NAMALWA (cell line): ENCODE measurements around the gene C8B.

Source experiments
- DNase-seq: peaks from one replicate; pipeline ENCODE4 v3.0.0-alpha.2; 2015; ENCODE audit warnings: low spot score

Gene C8B

DNA sequence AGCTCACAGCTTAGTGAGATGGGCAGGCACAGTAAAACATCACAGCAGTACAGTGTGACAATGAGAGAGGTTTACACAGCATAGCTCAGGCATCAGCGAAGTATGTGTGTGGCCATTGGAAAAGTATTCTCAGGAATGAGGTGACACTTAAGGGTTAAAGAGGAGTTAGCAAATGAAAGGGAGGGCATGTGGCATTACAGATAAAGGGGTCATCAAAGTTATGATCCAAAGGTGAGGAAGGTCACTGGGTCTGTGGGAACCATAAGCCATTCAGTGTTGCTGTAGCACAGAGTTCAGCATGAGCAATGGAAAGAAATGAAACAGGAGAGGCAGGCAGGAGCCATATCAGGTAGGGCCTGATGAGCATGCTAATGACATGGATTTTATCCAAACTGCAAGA lies 4.5 kb upstream of the C8B start:
- no peak for DNase-seq

DNA sequence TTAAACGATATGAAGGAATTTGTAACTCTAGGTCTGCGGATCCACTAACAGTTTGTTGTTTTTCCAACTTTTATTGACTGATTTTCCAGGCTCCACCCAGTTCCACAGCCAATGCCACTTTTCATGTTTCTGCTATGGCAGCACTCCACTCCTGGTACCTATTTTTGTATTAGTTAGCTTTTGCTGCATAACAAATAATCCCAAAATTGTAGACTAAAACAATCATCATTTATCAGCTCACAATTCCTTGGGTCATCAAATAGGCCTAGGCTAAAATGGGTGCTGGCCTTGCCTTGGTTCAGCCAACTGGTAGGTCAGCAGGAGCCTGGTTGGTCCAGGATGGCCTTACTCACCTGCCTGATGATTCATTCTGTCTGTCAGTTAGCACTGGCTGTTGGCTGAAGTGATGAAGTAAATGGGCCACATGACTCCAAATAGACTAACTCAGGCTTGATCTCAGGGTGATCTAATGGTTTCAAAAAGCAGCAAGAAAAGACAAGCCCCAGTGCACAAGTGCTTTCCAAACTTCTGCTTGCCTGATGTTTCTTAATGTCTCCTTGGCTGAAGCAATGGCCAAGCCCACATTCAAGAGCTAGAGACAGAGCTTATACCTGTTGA lies 3.2 kb upstream of the C8B start:
- DNase-seq, result no peak

DNA sequence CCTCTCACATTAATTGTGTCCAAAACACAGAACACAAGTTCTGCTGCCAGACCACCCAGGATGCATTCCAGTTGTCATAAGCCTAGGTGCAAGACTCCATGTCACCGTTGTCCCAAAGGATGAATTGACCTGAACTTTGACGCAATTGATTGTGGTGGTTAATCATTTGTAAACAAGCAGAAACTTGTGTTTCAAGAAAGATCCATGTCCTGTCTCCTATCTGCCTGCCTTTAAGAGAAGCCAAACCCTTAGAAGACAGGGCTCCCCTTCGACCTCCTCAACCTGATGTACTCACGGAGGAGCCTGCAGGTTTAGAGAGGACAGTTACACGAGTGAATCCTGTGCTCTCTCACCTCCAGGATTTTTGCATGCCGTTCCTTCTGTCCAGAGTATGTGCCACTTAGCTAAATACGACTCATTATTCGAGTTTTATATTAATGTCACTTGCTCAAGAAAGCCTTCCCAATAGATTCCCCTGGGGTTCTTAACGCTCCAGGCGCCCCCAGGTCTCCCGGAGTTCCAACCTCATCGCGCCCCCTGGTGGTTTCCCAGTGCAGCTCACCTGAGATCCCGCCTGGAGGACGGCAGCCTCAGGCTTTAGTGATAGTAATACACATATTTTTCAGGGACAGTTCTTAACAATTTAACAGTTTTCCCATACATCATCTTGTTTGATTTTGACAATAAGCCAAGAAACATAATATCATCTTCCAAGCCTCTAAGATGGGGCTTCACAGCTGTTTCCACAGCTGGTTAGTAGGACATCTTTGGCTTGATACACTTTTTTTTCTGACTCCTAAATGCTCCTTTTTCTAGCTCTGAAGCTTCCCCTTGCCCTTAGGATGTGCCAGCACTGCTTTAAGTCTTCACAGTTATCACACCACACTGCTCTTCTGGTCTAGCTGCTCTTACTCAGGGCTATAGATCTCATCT lies 2.4 kb upstream of the C8B start:
- DNase-seq, result peak; percentile 4

DNA sequence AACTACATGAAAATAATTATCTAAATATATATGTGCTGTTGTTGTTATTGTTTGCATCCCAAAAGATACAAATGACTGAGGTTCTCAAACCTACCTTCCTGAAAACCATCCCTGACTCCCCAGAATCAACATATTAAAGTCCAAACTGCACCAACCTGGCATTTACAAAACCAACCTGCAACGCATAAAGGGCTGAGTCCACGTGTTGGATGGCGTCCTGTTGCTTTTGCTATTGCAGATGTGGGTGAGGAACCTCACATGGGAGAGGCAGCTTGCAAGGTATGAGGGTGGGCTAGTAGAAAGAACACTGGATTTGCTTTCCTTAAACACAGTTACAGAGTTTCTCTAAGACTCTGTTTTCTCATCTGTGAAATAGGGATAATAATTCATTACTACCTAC lies 1.5 kb upstream of the C8B start:
- DNase-seq, result no peak

DNA sequence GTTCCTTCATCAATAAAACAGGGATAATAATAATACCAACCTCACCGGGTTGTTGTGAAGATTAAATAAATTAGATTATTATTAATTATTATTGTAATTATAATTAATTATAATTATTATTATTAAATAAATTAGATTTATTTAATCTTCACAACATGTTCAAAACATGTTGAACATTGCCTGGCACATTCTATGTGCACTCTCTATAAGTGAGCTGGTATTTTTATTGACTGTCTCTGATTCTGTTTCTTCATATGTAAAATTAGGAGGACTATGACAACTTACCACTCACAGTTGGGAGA lies 834 bp upstream of the C8B start:
- no peak for DNase-seq

DNA sequence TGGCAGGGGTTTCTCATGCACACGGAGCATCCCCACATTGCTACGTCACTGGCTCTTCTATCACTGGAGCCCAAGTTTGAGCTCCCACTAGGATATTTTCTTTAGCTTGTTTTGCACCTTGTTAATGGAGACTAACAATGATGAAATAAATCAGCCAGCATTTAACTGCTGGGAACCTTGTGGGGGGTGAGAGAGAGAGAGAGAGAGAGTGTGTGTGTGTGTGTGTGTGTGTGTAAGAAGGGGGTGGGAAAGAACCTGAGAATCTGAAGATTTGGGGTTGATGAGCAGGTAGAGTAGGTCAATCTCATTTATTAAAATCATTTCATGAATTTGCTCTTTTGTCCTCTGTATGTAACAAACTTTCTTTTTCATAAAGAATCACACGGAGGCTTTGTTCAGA lies 624 bp downstream of the C8B start:
- DNase-seq, result no peak

DNA sequence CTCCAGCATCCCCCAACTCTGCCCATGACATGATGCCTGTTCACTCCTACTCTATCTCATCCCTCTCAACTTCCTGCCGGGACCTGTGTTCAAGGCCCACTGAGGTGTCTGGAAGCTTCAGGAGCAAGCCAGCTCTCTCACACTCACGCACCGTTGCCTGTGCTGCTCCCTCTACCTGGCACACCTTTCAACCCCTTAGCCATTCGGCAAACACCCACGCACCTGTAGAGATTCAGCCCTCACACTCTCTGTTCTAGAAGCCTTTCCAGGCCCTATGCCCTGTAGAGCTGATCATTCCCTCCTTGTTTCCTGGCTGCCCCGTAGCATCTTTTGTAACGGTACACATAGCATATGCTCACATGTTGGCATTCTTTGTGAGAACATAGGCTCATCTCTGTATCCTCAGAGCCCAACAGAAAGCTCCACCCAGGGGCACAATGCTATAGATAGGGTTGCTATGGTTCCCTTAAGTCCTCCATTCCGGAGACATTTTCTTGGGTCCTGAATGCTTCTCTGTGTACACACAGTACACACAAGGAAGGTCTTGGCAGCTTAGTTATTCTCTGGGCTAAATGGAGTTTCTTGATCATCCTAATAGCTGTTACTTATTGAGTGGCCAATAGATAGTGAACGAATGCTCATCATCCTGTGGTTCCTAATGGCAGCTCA lies 1.3 kb downstream of the C8B start:
- DNase-seq, result no peak

DNA sequence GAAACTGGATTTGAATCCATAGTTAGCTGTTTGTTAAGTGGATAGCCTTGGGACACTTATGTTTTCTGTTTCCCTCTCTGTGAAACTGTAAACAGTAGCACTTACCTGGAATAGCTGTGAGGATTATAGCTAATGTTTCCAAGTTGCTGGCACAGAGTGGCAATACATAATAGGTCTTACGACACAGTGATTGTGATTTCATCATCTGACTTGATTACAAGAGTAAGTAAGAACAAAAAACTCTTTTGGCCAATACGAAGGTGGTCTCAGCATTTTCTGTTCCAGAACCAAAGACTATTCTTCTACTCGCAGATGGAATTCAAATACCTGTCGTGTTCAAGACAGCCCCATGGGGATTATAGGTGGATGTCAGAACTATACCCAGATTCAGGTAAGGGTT lies 2.1 kb downstream of the C8B start:
- DNase-seq, result no peak

DNA sequence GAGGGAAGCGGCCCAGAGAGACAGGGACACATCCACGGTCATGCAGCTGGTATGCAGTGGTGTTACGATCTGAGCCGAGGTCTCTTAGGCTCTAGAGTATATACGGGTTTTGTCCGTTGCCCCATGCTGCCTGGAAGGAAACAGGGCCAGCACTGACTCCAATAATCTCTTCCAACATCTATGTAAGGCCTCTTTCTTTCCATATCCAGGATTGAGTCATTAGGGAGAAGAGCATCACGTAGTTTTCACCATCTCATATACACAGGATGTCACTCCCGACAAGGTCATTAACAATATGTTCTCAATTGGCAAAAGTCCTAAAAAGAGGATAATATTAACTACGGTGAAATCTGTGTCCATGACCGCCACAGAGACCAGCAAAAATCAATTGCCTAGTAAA lies 4.4 kb downstream of the C8B start:
- DNase-seq, result no peak

DNA sequence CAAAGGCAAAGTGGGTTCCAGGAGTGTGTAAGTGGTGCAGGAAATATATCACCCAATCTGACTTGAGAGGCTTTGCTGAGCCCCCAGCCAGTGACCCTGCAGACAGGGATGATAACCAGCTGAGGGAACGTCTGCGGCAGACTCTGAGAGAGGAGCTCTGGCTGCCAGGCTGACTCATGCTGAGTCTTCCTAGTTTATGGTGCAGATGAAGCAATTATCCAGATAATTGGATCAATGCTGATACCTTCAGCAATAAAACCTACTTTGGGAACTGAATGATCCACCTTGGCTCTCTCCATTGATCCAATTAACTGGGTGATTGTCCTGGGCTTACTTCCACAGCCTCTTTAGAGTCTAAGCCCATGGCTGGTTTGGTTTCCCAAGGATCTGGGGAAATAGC lies 7.3 kb downstream of the C8B start:
- DNase-seq, result no peak

DNA sequence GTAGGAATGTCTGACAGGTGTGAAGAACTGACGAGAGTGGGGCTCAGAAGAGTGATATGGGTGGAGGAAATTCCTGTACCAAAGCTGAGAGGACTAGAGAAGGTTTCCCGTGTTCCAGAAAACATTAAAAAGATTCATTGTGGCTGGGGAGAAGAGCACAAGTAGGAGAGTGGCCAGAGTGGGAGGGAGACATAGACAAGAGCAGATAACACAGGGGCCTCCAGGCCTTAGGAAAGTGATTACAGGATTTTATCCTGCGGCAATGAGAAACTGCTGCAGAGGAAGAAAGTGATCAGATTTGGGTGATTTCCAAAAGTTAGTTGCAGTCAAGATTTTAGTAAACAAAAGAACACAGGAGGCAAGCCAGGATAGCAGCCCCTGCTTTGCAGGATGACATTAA lies 7.9 kb downstream of the C8B start:
- DNase-seq, result no peak

DNA sequence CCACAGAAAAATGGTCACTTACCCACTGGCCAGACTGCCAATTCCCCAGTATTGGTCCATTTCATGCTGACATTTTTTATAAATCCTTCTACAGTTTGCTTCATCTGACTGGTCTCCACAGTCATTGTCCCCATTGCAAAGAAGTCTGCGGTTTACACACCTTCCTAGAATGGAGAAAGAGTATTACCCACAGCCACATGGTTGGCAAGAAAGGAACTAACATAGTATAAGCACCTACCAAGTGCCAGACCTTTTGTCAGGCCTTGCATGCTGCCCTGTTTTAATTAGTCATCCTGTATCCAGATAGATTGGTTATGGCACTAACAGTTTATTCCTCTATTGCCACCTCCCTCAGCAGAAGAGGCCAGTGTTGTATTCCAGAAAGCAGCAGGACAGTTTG lies 11.2 kb downstream of the C8B start:
- no peak for DNase-seq

DNA sequence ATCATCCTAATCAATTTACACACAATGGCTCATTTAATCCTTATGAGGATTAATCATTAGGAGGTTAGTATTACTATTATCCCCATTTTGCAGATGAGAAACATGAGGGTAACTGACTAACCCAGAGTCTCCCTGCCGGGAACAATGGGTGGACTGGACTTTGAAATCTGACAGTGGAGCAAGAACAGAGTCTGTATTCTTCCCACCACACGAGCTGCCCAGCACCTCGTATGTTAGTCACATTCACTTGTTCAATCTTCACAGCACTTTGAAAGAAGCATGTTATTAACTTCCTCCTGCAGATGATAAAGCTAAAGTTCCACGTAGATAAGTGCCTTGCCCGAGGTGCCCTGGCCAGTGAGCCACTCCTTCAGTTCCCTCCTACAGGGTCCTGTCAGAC lies 12.4 kb downstream of the C8B start:
- no peak for DNase-seq

DNA sequence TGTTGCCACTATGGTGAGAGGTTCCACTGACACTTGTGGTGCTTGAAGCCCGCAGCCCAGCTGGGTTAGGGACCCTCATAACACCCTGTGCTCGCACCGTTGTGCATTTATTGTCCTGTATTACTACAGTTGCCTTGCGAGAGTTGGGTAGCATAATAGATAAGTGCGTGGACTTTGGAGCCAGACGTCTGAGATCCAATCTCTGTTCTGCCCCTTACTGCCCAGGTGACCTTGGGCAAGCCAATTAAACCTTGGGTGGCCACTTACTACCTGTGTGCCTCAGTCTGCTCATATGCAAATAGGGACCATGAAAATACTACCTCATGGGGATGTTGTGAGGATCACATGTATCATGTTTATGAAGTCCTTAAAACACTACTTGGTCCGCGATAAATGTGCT lies 13.3 kb downstream of the C8B start:
- DNase-seq, result no peak

DNA sequence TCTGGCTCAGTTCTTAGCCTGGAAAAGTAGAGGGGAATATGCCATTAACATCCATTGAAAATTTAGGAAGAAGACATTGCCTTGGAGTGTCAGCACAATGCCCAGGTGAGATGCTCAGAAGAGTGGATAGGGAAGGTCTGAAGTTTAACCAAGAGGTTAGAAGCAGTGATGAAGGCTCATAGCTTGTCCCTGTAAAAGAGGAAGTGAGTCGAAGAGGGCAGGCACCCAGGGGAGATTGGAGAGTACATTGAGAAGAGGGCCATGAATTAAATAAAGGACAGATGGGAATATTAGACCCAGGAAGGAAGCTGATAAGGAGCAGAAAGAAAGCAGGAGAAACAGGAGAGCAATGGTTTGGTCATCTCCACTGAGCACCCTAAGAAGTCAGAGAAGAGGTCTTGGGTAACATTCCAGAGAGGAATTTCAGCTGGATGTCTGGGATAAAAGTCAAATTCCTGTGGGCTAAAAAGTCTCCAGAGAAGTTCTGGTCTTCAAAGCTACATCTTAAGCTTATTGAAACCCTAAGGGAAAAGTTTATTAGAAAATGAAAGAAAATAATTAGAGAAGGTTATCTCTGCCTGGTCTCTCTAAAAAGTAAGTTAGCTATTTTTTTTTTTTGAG lies 17.3 kb downstream of the C8B start:
- DNase-seq, result peak; percentile 7

DNA sequence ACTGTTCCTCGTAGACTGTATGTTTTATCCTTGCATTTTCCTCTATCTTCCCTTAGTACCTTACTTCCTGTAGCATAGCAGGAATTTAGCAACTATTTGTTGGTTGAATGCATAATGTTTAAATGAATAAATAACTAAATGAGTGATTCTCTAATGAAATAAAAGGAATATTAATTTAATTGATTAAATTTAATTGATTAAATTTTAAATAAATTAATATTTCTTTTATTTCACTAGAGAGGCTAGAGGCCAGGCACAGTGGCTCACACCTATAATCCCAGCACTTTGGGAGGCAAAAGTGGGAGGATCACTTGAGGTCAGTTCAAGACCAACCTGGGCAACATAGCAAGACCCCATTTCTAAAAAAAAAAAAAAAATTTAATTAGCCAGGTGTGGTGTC lies 25.8 kb downstream of the C8B start:
- DNase-seq, result no peak

DNA sequence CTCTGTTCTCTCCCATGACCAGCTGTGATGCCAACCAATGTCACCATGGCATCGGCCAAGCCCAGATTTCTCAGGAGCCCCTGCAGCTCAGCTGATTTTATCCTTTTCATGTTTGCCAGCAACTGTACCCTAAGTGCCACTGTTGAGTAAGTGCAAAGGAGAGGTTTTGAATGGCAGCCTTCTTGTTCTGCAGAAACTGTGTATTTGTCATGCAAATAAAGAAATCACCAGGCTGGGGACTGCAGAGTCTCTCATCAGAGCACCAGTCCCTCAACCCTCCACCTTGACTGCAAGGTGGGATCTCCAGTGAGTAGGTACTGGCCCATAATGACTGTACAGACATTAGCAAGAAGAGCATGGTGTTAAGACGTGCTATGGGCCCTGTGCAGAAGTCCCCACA lies 26.6 kb downstream of the C8B start:
- no peak for DNase-seq

DNA sequence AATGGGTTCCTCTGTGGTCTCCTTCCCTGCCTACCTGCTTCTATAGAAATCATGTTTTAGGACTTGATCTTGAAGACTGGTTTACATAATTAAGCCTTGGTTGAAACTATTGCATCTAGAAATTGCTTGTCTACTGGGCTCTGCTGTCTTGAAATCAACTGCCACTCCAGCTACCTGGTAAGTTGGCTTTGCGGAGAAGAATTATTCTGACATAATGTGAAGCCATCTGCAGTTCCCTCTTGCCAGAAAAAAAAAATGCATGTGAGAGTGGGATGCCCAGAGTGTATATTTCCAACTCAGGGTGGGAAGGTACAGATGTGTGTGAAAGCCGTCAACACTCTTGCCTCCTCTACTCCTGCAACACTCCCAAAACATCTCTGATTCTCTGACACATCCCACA lies 27.2 kb downstream of the C8B start:
- DNase-seq, result no peak

DNA sequence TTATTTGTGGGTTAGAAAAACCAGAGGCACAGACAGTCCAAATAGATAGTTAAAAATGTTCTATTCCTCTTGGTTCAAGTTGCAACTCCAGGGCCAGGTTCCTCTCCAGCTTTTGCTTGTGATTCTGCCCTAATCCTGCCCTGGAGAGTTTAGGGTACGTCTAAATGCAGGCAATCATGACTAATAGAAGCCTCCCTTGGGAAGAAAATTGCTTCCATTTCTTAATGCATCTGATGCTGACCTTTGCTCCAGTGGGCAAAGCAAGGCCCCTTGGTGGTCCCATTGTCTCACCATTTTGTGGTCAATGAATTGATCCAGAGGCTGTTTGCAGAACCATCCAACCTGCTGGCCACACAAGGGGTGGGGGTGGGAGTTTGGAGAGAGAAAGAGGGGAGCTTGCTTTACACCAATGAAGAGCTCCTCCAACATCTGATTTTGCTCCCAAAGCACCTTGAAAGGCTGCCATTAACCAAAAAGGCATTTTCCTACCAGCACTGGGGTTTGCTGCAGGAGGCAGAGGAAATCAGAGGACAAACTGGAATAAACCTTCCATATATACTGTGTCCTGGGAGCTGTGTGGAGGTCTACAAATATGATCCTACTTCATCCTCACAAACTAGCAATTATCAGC lies 31.3 kb downstream of the C8B start:
- no peak for DNase-seq

DNA sequence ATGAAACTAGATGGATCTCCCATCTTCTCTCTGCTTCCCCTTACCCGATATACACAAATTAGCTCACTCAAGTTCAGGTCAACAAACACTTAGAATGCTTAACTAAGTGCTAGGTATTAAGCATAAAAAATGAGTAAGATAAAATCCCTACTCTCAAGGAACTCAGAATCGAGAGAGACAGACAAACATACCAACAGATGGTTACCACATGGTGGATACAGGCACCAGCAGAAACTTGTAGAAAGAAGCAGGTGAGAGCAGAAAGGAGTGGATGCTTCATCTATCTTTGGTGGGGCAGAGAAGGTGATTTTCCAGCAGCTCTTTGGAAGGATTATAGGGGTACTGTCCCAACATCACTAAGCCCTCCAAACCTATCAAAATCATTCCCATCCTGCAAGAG lies 32.2 kb downstream of the C8B start:
- DNase-seq, result no peak

DNA sequence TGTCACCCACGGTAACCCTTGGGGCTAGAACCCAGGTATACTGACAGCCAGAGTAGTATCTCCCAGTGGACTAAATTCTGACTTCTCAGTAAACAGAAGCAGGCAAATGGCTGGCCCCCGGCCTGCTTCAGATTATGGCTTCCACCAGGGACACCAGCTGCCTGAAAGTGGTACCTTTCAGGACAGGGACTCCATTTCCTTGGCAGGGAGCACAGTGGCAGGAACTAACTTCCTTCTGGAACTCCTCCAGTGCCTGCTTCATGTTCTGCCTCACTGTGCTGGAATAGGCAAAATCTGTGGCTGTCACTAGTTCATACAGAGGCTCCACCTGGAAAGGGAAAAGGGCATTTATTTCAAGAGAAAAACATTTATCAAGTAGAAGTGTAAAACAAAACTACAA lies 32.7 kb downstream of the C8B start:
- no peak for DNase-seq

DNA sequence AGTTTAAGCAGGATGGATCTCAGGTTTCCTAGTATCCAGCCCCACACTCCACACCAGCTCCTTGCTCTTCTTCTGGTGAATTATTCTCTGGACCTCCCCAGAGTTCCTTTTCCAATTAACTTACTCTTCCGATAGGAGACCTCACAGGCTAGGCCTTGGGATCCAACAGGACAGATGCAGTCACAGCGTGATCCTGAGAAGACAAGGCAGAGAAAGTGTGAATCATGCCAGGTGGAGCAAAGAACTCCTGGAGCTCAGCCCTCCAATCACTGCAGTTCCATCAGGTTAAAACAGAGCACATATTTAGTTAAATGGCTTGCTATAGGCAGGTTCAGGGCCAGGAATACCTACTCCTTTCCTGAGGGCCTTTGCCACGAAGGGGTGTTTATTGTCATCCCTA lies 34.1 kb downstream of the C8B start:
- no peak for DNase-seq

DNA sequence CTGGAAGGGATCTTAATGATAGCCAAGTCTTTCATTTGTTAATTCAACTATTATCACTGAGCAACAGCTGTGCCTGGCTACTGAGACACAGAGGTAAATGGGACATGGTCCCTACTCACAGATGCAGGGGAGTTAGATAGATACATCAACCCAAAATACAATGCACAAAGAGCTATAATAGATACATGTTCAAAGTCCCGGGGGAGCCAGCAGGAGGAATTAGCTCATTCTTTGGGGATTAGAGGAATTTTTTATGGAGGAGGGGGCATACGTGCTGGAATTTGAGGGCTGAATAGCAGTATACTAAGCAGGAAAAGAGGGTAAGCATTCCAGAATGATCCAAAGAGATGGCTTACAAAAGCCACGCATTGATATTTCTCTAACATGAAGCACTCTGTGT lies 34.6 kb downstream of the C8B start:
- DNase-seq, result no peak
